HG02759 (cell line): ENCODE measurements around the gene SPEN.
A peak's percentile ranks its signal among the peaks of the same experiment; 100 is the strongest.

ENCODE experiments used
- ATAC-seq: cut with Tn5 transposase; IDR thresholded peaks from one replicate; pipeline ENCODE4 v1.9.1; 2021; ENCODE audit warnings: mild to moderate bottlenecking, moderate library complexity; ENCODE audit not compliant: unreplicated experiment

SPEN gene

DNA sequence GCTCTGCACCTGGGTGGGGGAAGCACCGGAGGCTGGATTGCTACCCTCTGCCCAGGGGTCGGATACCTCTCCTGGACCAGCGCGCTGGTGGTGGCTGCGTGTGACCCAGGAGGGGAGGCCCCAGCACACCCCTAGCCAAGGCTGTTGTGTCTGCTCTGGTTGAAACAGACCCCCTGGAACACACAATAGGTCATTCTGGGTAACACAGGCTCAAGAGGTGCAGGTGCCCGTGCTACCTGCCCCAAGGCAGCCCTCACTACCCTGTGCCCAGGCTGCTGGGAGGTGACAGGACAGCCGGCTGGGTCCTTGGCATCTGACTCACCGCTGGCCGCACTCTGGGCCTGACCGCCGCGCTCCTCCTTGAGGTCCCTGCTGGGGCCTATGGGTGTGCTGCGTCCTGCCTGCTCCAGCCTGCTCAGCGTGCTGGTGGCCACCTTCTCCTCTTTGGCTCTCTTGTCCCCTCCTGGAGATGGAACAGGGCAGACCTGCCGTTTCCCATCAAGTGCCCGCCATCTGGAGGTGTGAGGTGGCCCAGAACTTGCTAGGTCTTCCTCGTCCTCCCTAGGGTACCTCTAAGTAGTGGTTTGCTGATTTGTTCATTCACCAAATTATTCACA is 98.4 kb downstream of the SPEN start:
- ATAC-seq: no peak

DNA sequence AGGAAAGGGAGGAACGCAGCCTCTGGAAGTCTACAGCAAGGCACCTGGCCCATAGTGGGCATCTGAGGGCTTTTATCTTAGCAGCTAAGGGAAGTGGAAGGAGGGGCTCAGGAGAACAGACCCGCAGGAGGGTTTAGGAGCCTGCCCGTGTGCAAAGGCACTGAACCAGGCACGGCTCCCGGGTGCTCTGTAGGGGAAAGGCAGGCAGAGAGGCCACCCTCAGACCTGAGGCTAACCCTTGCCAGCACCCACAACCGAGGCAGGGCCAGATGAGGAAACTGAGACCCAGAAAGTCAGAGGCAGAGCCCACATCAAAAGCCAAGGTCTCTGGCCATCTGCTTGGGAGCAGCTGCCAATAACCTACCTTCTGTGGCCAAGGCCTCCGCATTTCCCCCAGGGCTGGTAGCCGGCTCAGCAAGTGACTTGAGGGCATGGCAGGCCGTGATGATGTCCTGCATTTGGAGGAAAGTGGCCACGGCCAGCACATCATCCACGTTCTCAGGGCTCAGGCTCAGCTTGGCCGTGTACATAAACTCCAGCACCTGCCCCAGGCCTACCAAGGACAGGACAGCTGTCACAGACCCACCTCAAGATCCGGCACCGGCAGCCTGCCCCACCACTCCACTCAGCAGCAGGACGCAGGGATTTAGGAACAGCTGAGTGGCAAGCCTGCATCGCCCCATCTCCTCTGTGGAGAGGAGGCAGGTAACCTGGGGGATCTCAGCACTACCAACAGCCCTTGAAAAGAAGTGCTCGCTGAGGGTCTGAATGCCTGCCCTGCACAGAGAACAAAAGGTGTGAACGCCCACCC is 99.3 kb downstream of the SPEN start:
- ATAC-seq: no peak

DNA sequence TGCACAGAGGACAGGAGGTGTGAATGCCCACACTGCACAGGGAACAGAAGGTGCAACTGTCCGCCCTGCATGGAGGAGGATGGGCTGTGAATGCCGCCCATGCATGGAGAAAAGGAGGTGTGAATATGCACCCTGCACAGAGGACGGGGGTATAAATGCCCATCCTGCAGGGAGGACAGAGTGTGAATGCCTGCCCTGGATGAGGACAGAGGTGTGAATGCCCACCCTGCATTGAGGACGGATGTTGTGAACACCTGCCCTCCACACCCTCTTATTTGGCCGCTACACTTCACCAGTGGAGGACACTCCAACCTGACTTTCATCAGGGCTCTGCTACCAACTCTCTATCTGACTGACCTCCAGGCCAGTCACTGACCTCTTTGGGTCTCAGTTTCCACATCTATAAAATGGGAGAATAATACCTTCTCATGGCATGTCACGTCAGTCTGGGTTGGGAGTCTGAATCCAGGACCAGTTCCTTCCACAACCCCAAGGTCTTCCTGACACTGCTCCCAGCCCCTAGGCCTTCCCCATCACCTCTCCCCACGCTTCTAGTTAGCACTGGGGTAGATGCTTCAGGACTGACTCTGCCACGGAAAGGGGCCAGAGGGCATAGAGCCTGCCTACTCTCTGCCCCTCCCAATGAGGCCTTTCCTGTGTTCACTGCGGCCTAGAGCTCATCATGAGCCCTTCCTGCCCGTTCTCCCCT is 100.0 kb downstream of the SPEN start:
- no peak for ATAC-seq

DNA sequence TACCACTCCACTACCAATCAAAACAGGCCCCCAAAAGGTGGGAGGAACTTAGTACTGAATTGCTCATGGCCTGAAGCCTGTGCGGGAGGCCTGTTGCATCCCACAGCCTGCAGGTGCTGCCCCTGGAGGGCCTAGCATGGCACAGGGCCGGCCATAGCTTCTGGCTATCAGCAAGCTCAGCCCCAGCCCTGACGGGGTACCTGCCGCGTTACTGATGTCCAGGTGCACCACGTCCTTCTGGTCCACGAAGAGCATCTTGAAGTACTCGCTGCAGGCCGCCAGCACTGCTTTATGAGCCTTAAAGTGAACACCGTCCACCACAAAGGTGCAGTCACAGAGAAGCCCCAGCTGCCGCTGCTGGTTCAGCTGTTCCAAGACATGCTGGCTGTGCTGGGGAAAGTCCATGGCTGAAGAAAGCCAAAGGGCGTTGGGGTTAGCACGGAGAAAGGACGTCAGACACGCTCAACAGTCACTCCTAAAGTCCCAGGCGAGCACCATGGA is 100.6 kb downstream of the SPEN start:
- ATAC-seq: no peak

DNA sequence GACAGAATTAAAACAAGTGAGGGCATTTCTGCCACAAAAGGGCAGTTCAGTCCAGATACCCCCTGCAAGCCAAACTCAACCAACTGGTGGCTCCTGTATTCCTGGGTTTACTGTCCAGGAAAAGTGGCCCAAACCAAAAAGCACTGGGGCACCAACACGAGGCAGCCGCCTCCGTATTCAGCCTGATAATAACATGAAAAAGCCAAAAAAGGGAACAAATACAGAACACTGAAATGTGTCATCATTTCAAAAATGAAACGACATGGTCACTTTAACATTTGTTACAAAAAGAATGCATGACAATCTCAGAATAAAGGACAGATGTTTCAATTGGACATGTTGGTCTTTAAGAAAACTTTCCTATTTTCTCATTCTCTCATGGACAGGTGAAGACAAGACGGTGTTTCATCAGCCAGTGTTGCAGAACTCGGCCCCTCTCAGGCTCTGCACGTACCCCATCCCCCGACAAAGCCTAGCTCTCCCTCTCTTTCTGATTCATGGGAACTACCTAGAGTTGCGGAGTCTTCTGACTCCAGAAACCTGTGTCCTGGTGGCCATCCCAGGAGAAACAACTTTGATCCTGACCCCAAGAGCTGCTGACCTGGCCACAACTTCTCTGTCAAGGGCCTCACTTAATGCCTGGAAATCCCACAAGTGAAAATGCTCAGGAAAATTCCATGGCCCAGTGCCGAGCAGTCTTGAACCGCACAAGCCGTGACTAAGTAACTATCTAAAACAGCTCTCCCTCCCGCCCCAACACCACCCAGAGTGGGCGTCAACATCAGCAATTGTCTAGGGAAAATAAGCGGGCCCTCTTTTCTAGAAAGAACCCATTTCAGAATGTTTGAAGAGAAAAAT is 101.3 kb downstream of the SPEN start:
- ATAC-seq: peak; percentile 9

GRCh38 chr1:15949453-15950245 is 102.1 kb downstream of the SPEN start:
- peak; percentile 48 for ATAC-seq

- no peak for ATAC-seq
Measured at GRCh38 chr1:15950302-15950701, 102.8 kb downstream of the SPEN start.

DNA sequence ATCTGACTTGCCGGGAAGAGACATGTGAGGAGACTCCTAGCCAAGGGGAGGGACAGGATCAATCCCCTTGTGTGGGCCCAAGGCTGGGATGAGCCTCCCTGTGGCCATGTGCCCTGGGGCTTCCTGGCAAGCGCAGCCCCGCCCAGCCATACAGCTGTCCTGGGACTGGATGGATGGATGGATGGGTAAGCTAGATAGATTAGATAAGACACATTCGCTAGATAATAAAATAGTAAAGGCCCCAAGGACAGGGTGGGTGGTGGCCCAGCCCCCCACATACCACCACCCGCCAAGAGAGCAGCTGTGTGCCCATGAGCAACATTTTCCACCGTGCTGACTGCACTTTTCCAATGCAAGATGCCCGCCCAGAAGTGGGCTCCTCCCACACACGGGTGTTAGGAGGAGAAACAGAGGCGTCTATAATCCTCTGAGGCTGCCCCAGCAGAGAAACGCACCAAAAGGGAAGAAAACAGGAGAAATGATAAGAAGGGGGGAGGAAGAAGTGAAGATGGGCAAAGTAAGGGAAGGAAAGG is 103.3 kb downstream of the SPEN start:
- no peak for ATAC-seq

- no peak for ATAC-seq
Measured at GRCh38 chr1:15951341-15952153, 104.0 kb downstream of the SPEN start.

DNA sequence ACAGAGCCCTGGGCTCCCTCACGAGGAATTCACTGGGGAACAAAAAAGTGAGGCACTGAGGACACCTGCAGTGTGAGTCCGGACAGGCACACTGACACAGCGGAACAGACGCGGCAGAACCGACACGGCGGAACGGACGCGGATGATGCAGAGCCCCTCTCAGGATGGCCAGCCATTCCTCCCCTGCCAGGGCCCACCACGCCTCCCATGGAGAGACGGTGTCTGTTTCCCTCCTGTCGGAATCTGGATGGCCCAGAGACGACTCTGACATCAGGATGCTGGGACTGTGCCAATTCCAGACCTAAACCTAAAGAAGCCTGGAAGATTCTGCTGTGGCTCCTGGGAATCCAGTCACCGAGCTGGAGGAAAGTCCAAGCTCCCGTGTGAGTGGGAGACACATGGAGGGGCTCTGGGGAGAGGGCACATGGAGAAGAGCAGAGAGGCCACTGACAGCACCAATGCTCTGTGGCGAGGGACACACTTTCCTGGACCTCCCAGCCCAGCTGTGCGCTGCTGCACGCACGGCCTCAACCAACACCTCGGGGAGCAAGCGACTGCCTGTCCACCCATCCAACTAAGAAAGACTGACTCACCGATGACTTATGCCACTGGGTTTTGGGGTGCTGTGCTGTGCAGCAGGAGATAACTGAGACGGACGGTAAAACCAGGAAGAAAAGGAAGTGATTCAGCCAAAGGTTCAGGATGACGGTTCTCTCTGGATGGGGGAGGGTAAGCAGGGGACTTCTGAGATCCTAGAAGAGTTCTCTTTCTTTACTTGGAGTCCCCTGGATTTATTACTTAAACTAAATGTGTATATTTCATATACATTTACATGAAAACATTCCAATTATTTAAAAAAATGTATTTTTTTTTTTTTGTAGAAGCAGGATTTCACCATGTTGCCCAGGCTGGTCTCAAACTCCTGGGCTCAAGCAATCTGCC is 105.1 kb downstream of the SPEN start:
- no peak for ATAC-seq

DNA sequence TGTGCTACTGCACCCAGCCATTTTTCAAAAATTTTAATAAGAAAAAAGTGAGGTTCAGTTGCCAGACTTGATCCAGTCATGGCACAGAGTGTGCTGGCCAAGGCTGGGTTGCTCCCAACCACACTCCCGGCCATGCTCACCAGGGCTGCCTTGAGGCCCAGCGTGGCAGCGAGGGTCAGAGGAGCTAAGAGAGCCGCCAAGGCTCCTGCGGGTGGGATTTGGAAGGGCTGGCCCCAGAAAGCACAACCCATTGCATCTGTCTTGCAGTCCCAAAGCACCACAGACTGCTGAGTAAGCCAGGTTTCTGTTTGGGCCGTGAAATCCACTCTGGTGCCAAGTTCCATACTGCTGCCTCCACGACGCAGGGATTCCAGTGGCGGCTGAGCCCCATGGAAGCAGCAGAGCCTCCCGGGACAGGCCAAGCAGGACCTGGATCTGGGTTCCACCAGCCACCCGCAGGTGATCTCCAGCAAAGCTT is 105.8 kb downstream of the SPEN start:
- no peak for ATAC-seq

- ATAC-seq: no peak
Measured at GRCh38 chr1:15953791-15954241, 106.3 kb downstream of the SPEN start.

DNA sequence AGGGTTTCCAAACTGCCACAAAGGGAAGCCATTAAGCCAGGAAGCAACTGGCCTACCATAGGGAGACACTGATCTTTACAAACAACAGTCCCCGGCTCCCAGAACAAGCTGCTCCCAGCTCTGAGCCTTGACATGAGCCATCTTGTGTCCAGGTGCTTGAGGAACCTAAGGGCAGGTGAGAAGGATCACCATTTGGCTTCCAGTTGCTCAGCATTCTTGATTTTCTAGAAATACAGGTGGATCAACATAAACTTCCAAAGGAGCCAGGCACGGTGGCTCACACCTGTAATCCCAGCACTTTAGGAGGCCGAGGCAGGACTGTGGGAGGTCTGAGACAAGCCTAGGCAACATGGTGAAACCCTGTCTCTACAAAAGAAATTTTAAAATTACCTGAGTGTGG is 106.8 kb downstream of the SPEN start:
- no peak for ATAC-seq

DNA sequence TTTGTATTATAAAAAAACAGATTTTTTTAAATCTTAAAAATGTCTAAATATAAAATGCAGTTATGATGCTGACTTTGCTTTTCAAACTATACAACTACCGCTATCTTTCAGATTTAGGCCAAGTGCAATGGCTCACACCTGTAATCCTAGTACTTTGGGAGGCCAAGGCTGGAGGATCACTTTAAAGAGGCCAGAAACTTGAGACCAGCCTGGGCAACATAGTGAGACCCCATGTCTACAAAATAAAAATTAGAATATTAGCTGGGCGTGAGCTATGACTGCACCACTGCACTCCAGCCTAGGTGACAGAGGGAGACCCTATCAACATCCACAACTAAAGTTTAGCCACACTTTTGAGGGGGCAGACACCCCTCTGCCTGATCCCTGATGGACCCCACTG is 108.0 kb downstream of the SPEN start:
- no peak for ATAC-seq

DNA sequence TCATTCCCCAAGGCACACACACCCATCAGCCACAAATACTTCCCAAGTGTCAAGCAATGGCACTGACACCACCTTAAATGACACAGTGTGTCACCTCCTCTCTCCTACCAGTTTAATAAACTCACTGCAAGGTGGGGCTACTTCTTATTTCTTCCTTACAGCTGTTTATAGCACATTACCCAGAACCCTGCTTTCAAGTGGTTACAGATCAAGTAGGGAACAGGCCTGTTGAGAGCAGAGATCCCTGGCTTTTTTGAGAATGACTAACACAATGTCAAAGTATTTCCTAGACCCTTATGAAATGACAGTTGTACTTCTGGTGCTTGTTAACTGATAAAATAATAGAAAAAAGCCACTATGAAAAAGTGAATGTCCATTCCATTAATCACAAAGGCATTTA is 108.6 kb downstream of the SPEN start:
- no peak for ATAC-seq

GRCh38 chr1:15957221-15958095 is 110.0 kb downstream of the SPEN start:
- no peak for ATAC-seq

DNA sequence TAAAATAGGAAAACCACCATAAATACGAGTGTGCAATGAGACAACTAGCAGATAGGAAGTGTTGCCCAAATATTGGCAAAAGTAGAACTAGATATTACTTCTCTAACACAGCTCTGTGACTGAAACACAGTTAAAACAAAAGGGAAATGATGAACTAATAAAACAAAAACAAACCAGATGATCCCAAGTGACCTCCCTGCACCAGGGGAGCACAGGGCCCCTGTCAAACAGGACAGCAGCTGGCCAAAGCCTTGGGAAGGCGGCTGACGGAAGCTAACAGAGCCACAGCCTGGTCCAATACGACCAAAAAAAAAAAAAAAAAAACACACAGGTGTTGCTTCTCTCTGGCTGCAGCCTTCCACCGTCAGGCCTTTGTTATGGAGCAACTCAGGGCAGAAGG is 110.6 kb downstream of the SPEN start:
- ATAC-seq: no peak
